ENCODE measurements around the gene CCDC57. TPM values are rescaled to one million over a fixed set of nuclear protein-coding genes. Genes with fewer than 3 reads are reported as not detected.

CCDC57 gene
- total RNA-seq, 1 experiment from 2014 or later = 31.0 TPM

GRCh38 chr17:82080048-82080788 lies 132.4 kb downstream of the CCDC57 start:
- no peaks in the 10 kb centered on the region for H3K9me3 ChIP-seq
- TF ChIP-seq, protein P1, sequence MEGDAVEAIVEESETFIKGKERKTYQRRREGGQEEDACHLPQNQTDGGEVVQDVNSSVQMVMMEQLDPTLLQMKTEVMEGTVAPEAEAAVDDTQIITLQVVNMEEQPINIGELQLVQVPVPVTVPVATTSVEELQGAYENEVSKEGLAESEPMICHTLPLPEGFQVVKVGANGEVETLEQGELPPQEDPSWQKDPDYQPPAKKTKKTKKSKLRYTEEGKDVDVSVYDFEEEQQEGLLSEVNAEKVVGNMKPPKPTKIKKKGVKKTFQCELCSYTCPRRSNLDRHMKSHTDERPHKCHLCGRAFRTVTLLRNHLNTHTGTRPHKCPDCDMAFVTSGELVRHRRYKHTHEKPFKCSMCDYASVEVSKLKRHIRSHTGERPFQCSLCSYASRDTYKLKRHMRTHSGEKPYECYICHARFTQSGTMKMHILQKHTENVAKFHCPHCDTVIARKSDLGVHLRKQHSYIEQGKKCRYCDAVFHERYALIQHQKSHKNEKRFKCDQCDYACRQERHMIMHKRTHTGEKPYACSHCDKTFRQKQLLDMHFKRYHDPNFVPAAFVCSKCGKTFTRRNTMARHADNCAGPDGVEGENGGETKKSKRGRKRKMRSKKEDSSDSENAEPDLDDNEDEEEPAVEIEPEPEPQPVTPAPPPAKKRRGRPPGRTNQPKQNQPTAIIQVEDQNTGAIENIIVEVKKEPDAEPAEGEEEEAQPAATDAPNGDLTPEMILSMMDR (IDR thresholded peaks at IDR 0.05; ENCODE audit: insufficient read depth in 1 of 2, low read depth in 1 of 2, low read length in 1 of 2, severe bottlenecking in 1 of 2, unreplicated experiment in 1 of 2) = no peak
- ChIA-PET CTCF (interaction anchor here (0.6 kb wide), 1 partner anchor 40 kb away, joined by 3 read pairs; no protein-coding TSS in a partner anchor), POLR2A (interaction anchor here (0.6 kb wide), 1 partner anchor 163 kb away, joined by 4 read pairs; no protein-coding TSS in a partner anchor)
- no peaks in the 10 kb centered on the region for H3K27me3 ChIP-seq (replicated peaks; ENCODE audit: control insufficient read depth, insufficient read depth, low read length)
- H3K36me3 Mint-ChIP-seq (ENCODE audit: insufficient read depth, unreplicated experiment) = peaks cover 89% of the 10 kb centered on the region
- H3K4me1 Mint-ChIP-seq (ENCODE audit: low read depth, unreplicated experiment) = no peaks in the 10 kb centered on the region
- no peaks in the 10 kb centered on the region for H3K27me3 Mint-ChIP-seq (ENCODE audit: insufficient read depth, unreplicated experiment)
- no peak overlapping the region for H3K4me3 ChIP-seq (ENCODE audit: low read depth, low read length)
- H3K4me1 ChIP-seq = no peaks in the 10 kb centered on the region
- H3K9me3 Mint-ChIP-seq (ENCODE audit: unreplicated experiment) = no peaks in the 10 kb centered on the region
- H3K36me3 ChIP-seq (ENCODE audit: control insufficient read depth, insufficient read depth, low read length) = peaks cover 2% of the 10 kb centered on the region; the same call in 1 of the 2 replicates
- H3K27ac Mint-ChIP-seq (ENCODE audit: unreplicated experiment) = no peak overlapping the region
- no TSS peak for BruUV-seq (replicated peaks)
- DNase-seq = no peak
- intact Hi-C loops (cut with micrococcal nuclease; ENCODE audit: unreplicated experiment) = no loop called here
- H3K4me3 Mint-ChIP-seq (ENCODE audit: unreplicated experiment) = no peak overlapping the region

DNA sequence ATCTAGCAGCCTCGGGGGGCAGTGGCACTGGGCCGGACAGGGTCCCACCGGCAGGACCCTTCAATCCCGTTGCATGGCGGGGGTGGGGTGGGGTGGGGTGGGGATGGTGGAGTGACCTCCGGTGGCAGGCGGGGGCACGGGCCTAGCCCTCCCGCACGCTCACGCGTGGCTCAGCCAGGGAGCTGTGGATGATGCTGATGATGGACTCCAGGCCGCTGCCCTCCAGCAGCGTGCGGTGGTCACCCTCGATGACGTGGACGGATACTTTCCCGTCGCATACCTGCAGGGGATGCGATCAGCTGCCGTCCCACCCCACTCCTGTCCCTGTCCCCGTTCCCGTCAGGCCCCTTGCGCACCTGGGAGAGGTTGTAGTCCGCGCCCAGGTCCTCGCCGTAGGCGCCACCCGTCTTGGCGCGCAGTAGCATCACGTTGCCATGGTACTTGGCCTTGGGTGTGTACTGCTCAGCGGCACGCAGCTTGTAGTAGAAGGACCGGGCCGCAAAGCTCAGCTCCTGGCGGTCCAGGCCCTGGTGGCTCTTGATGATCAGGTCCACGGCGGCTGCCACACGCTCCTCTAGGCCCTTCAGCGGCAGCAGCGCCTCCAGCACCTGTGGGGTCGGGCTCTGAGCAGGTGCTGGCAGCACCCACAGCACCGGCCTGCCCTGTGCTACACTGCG lies 133.5 kb downstream of the CCDC57 start:
- Histone ChIP-seq H3K4me1 (no peaks in the 10 kb centered on the region), H3K36me3 (ENCODE audit: control insufficient read depth, insufficient read depth, low read length) (peaks cover under 1% of the 10 kb centered on the region; the same call in 1 of the 2 replicates), H3K9me3 (no peaks in the 10 kb centered on the region), H3K4me3 (ENCODE audit: low read depth, low read length) (no peak overlapping the region), H3K27me3 (replicated peaks; ENCODE audit: control insufficient read depth, insufficient read depth, low read length) (no peaks in the 10 kb centered on the region)
- no TSS peak for BruUV-seq (replicated peaks)
- H3K4me3 Mint-ChIP-seq (ENCODE audit: unreplicated experiment) = no peak overlapping the region
- no peaks in the 10 kb centered on the region for H3K9me3 Mint-ChIP-seq (ENCODE audit: unreplicated experiment)
- ChIA-PET POLR2A (interaction anchor here (0.6 kb wide), 1 partner anchor 162 kb away, joined by 4 read pairs; no protein-coding TSS in a partner anchor), CTCF (interaction anchor here (0.5 kb wide), 1 partner anchor 20 kb away, joined by 4 read pairs; no protein-coding TSS in a partner anchor)
- H3K27ac Mint-ChIP-seq (ENCODE audit: unreplicated experiment) = no peak overlapping the region
- H3K27me3 Mint-ChIP-seq (ENCODE audit: insufficient read depth, unreplicated experiment) = no peaks in the 10 kb centered on the region
- TF ChIP-seq, protein P1 (IDR thresholded peaks at IDR 0.05; ENCODE audit: insufficient read depth in 1 of 2, low read depth in 1 of 2, low read length in 1 of 2, severe bottlenecking in 1 of 2, unreplicated experiment in 1 of 2) = no peak
- no peak for DNase-seq
- no peaks in the 10 kb centered on the region for H3K4me1 Mint-ChIP-seq (ENCODE audit: low read depth, unreplicated experiment)
- peaks cover 88% of the 10 kb centered on the region for H3K36me3 Mint-ChIP-seq (ENCODE audit: insufficient read depth, unreplicated experiment)
- intact Hi-C loops (cut with micrococcal nuclease; ENCODE audit: unreplicated experiment) = no loop called here

DNA sequence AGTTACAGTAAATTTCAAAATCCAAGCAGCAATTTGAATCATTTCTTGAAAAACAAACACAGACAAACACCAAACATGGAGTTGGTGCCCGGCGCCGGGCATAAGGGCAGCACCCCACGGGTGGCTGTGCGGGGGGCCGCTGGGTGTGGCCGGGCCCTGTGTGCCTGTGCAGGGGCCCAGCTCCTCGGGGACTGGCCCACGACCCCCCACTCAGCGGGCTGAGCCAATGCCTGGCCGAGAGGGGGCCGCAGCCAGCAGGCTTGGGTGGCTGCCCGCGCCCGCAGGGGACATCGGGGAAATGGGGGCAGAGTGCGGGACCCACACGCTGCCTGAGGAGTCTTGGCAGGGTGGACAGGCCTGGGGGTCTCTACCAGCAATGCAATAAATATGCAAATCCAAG lies 134.2 kb downstream of the CCDC57 start:
- H3K36me3 Mint-ChIP-seq (ENCODE audit: insufficient read depth, unreplicated experiment) = peaks cover 88% of the 10 kb centered on the region
- no peak overlapping the region for H3K4me3 Mint-ChIP-seq (ENCODE audit: unreplicated experiment)
- intact Hi-C loops (cut with micrococcal nuclease; ENCODE audit: unreplicated experiment) = no loop called here
- Histone ChIP-seq H3K4me3 (ENCODE audit: low read depth, low read length) (no peak overlapping the region), H3K36me3 (ENCODE audit: control insufficient read depth, insufficient read depth, low read length) (no peaks in the 10 kb centered on the region), H3K27me3 (replicated peaks; ENCODE audit: control insufficient read depth, insufficient read depth, low read length) (no peaks in the 10 kb centered on the region), H3K4me1 (no peaks in the 10 kb centered on the region), H3K9me3 (no peaks in the 10 kb centered on the region)
- ChIA-PET POLR2A (no interaction called here), CTCF (interaction anchor here (0.5 to 0.9 kb wide), 2 partner anchors 21 to 41 kb away, joined by 4 read pairs; partner anchors contain the start of gene DCXR)
- no peaks in the 10 kb centered on the region for H3K27me3 Mint-ChIP-seq (ENCODE audit: insufficient read depth, unreplicated experiment)
- TSS peak; percentile 26 for BruUV-seq (replicated peaks)
- no peak for DNase-seq
- no peaks in the 10 kb centered on the region for H3K9me3 Mint-ChIP-seq (ENCODE audit: unreplicated experiment)
- TF ChIP-seq, protein P1 (IDR thresholded peaks at IDR 0.05; ENCODE audit: insufficient read depth in 1 of 2, low read depth in 1 of 2, low read length in 1 of 2, severe bottlenecking in 1 of 2, unreplicated experiment in 1 of 2) = no peak
- H3K4me1 Mint-ChIP-seq (ENCODE audit: low read depth, unreplicated experiment) = no peaks in the 10 kb centered on the region
- H3K27ac Mint-ChIP-seq (ENCODE audit: unreplicated experiment) = no peak overlapping the region
